Measurements from ENCODE around the gene KCTD21.

Gene KCTD21

GRCh38 chr11:78150346-78150745 lies 38.1 kb downstream of the KCTD21 start:
- no peak for DNase-seq (ENCODE audit: extremely low spot score)
- no peak for TF ChIP-seq CTCF (IDR thresholded peaks at IDR 0.05; ENCODE audit: control extremely low read depth, extremely low read depth, low read depth, missing control alignments)
- POLR2A ChIA-PET: no interaction called here
- CTCF ChIA-PET: interaction anchor here (1.4 to 2.6 kb wide), 2 partner anchors 10 to 415 kb away, joined by 3 to 10 read pairs; partner anchors contain the start of gene ALG8

GRCh38 chr11:78149646-78150045 lies 38.8 kb downstream of the KCTD21 start:
- no peak for DNase-seq (ENCODE audit: extremely low spot score)
- POLR2A ChIA-PET: no interaction called here
- TF ChIP-seq CTCF (IDR thresholded peaks at IDR 0.05; ENCODE audit: control extremely low read depth, extremely low read depth, low read depth, missing control alignments): peak; percentile 17
- CTCF ChIA-PET: interaction anchor here (2.1 to 2.6 kb wide), 2 partner anchors 9 to 415 kb away, joined by 9 to 10 read pairs; partner anchors contain the start of gene ALG8

- ChIA-PET POLR2A (no interaction called here), CTCF (interaction anchor here (0.7 to 2.1 kb wide), 6 partner anchors 13 to 417 kb away, joined by 3 to 9 read pairs (median 3); no protein-coding TSS in a partner anchor)
- no peak for TF ChIP-seq CTCF (IDR thresholded peaks at IDR 0.05; ENCODE audit: control extremely low read depth, extremely low read depth, low read depth, missing control alignments)
- DNase-seq (ENCODE audit: extremely low spot score): no peak
Observed at GRCh38 chr11:78147807-78148206, 40.6 kb downstream of the KCTD21 start.

GRCh38 chr11:78145511-78146025 lies 42.9 kb downstream of the KCTD21 start:
- ChIA-PET POLR2A (no interaction called here), CTCF (interaction anchor here (1.0 to 1.4 kb wide), 2 partner anchors 14 to 28 kb away, joined by 3 to 4 read pairs; no protein-coding TSS in a partner anchor)
- no peak for DNase-seq (ENCODE audit: extremely low spot score)
- no peak for TF ChIP-seq CTCF (IDR thresholded peaks at IDR 0.05; ENCODE audit: control extremely low read depth, extremely low read depth, low read depth, missing control alignments)

- ChIA-PET CTCF (interaction anchor here (1.2 to 2.8 kb wide), 2 partner anchors 10 to 21 kb away, joined by 3 to 10 read pairs; no protein-coding TSS in a partner anchor), POLR2A (no interaction called here)
- TF ChIP-seq CTCF (IDR thresholded peaks at IDR 0.05; ENCODE audit: control extremely low read depth, extremely low read depth, low read depth, missing control alignments): no peak
- DNase-seq (ENCODE audit: extremely low spot score): no peak
Observed at GRCh38 chr11:78140392-78141077, 47.9 kb downstream of the KCTD21 start.

- no peak for TF ChIP-seq CTCF (IDR thresholded peaks at IDR 0.05; ENCODE audit: control extremely low read depth, extremely low read depth, low read depth, missing control alignments)
- CTCF ChIA-PET: interaction anchor here (0.9 to 2.8 kb wide), 5 partner anchors 10 to 425 kb away, joined by 3 to 10 read pairs (median 4); no protein-coding TSS in a partner anchor
- peak; percentile 98 for DNase-seq (ENCODE audit: extremely low spot score)
- POLR2A ChIA-PET: interaction anchor here (1.1 kb wide), 1 partner anchor 16 kb away, joined by 4 read pairs; no protein-coding TSS in a partner anchor
Observed at GRCh38 chr11:78139422-78140391, 48.7 kb downstream of the KCTD21 start, which contains the start of gene ALG8. ALG8 (minus strand) TSS chr11:78139626; CDS start chr11:78139588, 38 bp downstream.
